ENCODE results near the gene KSR2.

KSR2 gene

GRCh38 chr12:117563706-117564105, 405.1 kb downstream of the KSR2 start:
- DNase-seq: no peak

GRCh38 chr12:117563007-117563406, 405.8 kb downstream of the KSR2 start:
- no peak for DNase-seq

DNA sequence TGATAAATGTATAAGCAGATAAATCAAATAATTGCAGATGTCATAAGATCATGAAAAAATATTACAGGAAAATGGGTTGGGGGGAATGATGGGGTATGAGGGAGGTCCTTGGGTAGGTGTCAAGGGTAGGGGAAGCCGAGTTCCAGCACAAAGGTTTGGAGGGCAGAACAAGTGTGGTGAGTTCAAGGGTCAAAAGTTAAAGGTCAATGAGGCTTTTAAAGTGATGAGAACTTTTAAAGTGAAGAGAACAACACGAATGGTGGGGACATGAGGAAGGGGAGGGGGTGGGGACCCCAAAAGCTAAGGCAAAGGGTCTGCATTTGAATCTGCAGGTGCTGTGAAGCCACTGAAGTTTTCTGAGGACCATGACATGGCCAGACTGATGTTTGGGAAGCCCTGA, 406.8 kb downstream of the KSR2 start:
- DNase-seq: no peak

- no peak for DNase-seq
These were observed 408.8 kb downstream of the KSR2 start for GRCh38 chr12:117559978-117560377.

- DNase-seq: no peak
These were observed 412.9 kb downstream of the KSR2 start for GRCh38 chr12:117555889-117556288.

DNA sequence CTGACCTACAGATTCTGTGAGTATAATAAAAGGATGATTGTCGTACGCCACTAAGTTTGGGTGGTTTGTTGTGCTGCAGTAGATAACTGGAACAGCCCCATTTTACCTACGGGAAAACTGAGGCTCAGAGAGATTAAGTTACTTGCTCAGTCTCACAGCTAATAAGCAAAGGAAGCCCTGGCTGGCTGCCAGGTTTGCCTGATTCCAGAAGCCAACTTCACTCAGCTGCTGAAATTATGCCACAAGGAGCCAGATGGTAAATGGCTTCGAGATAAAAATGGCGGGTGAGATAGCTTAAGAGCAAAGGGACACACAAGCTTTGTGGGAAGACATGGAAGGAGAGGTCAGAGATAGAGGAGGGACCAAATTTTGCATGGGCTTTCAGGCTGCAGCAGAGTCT, 415.8 kb downstream of the KSR2 start:
- DNase-seq: no peak

DNA sequence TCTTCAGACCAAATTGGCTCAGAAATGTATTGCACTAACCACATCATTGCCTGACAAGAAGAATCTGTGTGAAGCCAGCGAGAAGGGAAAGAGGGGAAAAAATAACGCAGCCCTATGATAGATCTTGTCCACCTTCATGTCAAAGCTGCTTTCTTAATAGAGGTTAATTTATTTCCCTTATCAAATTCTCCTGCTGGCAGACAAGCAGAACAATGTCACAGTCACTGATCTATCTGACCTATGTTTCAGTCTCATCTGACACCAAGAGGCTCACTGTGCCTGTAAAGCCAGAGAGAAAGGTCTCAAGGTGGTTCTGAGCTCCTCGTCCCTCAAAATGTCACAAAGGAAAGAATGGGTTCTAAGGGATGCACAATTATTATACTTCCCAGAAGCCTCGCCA, 417.1 kb downstream of the KSR2 start:
- no peak for DNase-seq

DNA sequence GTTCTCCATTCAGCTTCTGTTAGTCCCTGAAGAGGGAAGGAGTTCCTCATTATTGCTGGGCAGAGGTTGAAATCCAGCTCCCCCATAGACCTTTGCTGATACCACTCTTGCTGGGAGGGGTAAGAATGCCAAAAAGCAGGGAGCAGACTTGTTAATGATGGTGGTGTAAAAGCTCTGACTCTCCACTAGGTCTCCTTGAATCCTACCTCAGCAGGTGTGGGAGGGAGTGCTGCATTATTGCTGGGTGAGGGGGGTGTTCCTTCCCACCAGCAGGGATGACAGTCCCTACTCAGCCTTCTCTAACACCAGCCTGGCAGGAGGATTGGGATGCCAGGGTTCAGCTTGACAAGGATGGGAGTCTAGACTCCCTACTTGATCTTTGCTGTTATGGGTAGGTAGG, 421.6 kb downstream of the KSR2 start:
- no peak for DNase-seq

- DNase-seq: no peak
These were observed 423.6 kb downstream of the KSR2 start for GRCh38 chr12:117545216-117545615.

DNA sequence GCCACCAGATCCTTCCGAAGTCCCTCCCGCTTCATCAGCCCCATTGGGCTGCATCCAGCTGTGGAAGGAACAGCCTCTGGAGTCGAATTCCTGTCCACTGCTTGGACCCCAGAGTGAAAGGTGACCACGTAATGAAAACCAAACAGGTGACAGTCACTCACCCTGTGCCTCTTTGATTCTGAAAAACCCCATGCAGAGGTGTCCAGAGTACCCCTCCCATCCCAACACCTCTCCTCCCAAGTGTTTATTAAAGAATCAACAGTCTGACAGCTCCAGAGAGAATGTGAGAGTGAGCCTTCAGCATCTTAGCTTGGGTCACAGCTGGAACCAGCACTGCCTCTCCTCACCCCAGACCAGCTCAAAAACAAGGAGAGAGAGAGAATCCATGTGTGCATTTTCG, 428.8 kb downstream of the KSR2 start:
- DNase-seq: no peak

DNA sequence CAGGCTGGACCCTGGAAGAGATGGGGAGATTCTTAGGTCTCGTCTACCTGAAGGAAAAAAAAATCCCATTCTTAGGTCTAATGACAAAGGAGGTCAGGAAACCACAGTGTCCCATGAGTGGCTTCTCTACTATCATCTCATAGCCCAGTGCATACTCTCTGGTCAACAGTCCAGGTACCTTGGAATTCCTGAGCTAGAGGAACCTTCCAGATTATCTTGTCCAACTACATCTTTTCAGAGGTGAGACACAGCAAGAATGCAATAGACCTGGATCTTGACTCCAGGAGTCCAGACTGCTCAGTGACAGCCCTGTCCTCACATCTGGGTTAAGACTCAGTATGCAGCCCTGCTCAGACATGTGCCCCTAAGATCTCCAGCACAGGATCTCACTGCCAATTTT, 429.9 kb downstream of the KSR2 start:
- no peak for DNase-seq

GRCh38 chr12:117538032-117538690, 430.6 kb downstream of the KSR2 start:
- no peak for DNase-seq

DNA sequence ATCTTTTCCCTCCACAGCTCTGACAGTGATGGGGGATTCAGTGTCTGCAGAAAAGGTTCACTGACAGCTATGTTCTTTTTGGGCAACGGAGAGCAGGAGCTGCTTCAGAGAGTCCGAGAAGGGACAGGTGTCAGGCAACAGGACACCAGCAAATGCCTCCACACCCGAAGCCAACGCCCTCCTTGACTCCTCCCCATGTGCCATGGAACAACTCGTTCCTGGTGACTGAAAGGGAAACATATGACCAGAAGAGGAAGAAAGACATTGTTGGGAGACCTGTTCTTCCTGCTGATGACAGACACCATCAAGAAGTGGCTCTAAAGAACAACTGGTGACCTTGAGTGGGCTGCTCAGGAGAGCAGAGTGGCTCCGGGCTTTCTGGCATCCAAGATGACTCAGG, 435.1 kb downstream of the KSR2 start:
- DNase-seq: no peak

GRCh38 chr12:117530796-117531195, 438.0 kb downstream of the KSR2 start:
- DNase-seq: no peak

- DNase-seq: no peak
These were observed 440.3 kb downstream of the KSR2 start for GRCh38 chr12:117528538-117528937.

DNA sequence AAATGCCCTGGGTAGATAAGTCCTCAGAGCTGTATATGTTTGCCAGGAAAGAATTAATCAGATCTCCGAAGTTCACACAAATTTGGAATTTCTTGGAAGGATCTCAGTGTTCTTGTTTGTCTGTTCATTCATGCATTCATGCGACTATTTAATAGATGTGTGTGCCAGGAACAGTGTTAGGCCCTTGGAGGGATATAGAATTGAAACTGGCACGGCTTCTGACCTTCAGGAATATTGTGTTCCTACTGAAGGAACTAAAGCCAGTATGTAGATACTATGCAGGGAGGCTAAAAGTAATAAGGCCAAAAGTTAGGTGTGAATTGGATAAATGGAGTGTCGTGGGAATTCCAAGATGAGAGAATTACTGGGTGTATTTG, 441.3 kb downstream of the KSR2 start:
- no peak for DNase-seq

- no peak for DNase-seq
These were observed 441.9 kb downstream of the KSR2 start for GRCh38 chr12:117526757-117527478.

- no peak for DNase-seq
These were observed 443.0 kb downstream of the KSR2 start for GRCh38 chr12:117525766-117526165.

DNA sequence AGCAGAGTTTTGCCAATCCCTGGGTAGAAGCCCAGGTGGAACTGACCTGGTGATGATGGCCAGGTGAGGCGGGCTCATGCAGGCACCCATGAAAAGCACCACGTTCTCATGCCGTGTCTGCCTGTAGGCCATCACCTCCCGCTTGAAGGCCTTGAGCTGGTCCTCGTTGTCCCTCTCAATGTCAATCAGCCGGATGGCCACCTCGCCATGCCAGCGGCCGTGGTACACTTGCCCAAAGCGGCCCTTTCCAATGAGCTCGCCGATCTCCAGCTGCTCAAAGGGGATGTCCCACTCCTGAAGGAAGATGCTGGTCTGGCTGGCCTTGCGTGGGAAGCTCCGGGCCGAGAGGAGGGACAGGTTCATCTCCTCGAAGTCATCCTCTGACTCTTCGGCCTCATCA, 444.0 kb downstream of the KSR2 start:
- DNase-seq: no peak

GRCh38 chr12:117523971-117524370, 444.8 kb downstream of the KSR2 start:
- no peak for DNase-seq

- DNase-seq: no peak
These were observed 446.2 kb downstream of the KSR2 start for GRCh38 chr12:117522559-117522958.

DNA sequence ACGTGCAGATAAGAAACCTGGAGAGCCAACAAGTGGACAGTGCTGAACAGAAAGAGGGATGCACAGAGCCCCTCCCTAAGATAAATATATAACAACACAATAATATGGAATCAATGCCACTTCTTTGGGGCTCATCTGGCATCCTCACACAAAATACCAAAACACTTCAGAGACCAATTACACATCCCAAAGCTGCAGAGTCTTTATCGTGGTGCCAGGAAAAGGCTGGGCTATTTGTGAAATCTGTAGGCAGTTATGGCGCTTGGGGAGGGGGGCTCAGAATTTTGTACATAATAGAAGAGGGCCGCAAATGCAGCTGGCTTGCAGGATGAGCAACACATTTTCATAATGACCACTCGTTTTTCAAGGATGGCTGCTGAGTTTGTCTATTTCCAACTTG, 446.9 kb downstream of the KSR2 start:
- no peak for DNase-seq

- DNase-seq: no peak
These were observed 447.4 kb downstream of the KSR2 start for GRCh38 chr12:117521346-117521745.

GRCh38 chr12:117518594-117519270, 450.1 kb downstream of the KSR2 start:
- DNase-seq: no peak

All from activated CD4-positive, alpha-beta T cell treated with anti-CD3 and anti-CD28 coated beads, Interleukin-2, amount 50 U/mL, for 16 hours (primary cell).